ENCODE measurements around the gene ABCF2.

ABCF2 gene

GRCh38 chr7:151240942-151241754, 14.1 kb upstream of the ABCF2 start:
- no peak for DNase-seq

GRCh38 chr7:151240536-151240935, 13.5 kb upstream of the ABCF2 start:
- no peak for DNase-seq

- DNase-seq = no peak
Observed at GRCh38 chr7:151239837-151240459, 12.9 kb upstream of the ABCF2 start.

GRCh38 chr7:151238924-151239836, 12.2 kb upstream of the ABCF2 start:
- DNase-seq = no peak

GRCh38 chr7:151238190-151238810, 11.3 kb upstream of the ABCF2 start:
- DNase-seq = no peak

- no peak for DNase-seq
Observed at GRCh38 chr7:151237244-151238189, 10.5 kb upstream of the ABCF2 start.

- DNase-seq = no peak
Observed at GRCh38 chr7:151236406-151236805, 9.4 kb upstream of the ABCF2 start.

GRCh38 chr7:151235091-151235787, 8.2 kb upstream of the ABCF2 start:
- no peak for DNase-seq

- no peak for DNase-seq
Observed at GRCh38 chr7:151233804-151234203, 6.8 kb upstream of the ABCF2 start.

- DNase-seq = peak; percentile 83
Observed at GRCh38 chr7:151232917-151233701, 6.1 kb upstream of the ABCF2 start.

GRCh38 chr7:151232091-151232916, 5.3 kb upstream of the ABCF2 start, which contains the start of gene CHPF2:
Gene CHPF2, plus strand, starts transcription at chr7:151232483. Its CDS starts 1,529 bp downstream, at chr7:151234012.
- peak; percentile 94 for DNase-seq

GRCh38 chr7:151231080-151231479, 4.1 kb upstream of the ABCF2 start:
- DNase-seq = no peak

GRCh38 chr7:151229249-151229648, 2.2 kb upstream of the ABCF2 start:
- no peak for DNase-seq

GRCh38 chr7:151228024-151228866, 1.2 kb upstream of the ABCF2 start:
- no peak for DNase-seq

GRCh38 chr7:151226560-151226874, 488 bp downstream of the ABCF2 start:
- no peak for DNase-seq

GRCh38 chr7:151225948-151226510, 976 bp downstream of the ABCF2 start:
- DNase-seq = peak; percentile 37

- no peak for DNase-seq
Observed at GRCh38 chr7:151223728-151224127, 3.3 kb downstream of the ABCF2 start.

GRCh38 chr7:151218170-151218569, 8.8 kb downstream of the ABCF2 start:
- no peak for DNase-seq

All from activated CD4-positive, alpha-beta T cell treated with anti-CD3 and anti-CD28 coated beads, Interleukin-10, Interleukin-2, amounts not matched to agents 100 ng/mL and 50 ng/mL, durations not matched to agents 16 hours and 8 hours (primary cell).